Upper lobe of left lung (tissue), 6 donors: Measurements from ENCODE around the gene ZNF629. TPM values are rescaled to one million over a fixed set of nuclear protein-coding genes. Genes with fewer than 3 reads are reported as not detected.

ENCODE experiments used
- ATAC-seq, 2 donors: fragments of 200-7000 bp; cut with Tn5 transposase; one replicate each; pipeline ENCODE4 v1.9.1; 2022; ENCODE audit warnings: mild to moderate bottlenecking in 2 of 2, moderate library complexity in 2 of 2; ENCODE audit not compliant: low FRiP score in 2 of 2
- DNase-seq, 2 donors: peaks; one replicate each; pipeline ENCODE4 v3.0.0-alpha.2; 2019 to 2020
- H3K27ac ChIP-seq, 4 donors: fragments of 200-600 bp; sonication (generic); one replicate each; pipeline ENCODE4 v1.5.1; 2016 to 2019
- H3K27me3 ChIP-seq, 4 donors: fragments of 200-600 bp; sonication (generic); one replicate each; pipeline ENCODE4 v1.5.1; 2017 to 2019
- H3K36me3 ChIP-seq, 4 donors: fragments of 200-600 bp; sonication (generic); one replicate each; pipeline ENCODE4 v1.5.1; 2016 to 2019
- H3K4me1 ChIP-seq, 4 donors: fragments of 200-600 bp; sonication (generic); one replicate each; pipeline ENCODE4 v1.5.1; 2018 to 2019
- H3K4me3 ChIP-seq, 4 donors: fragments of 200-600 bp; sonication (generic); one replicate each; pipeline ENCODE4 v1.5.1; 2017 to 2019; ENCODE audit warnings: mild to moderate bottlenecking in 2 of 4, moderate library complexity in 1 of 4
- H3K9me3 ChIP-seq, 4 donors: fragments of 200-600 bp; sonication (generic); one replicate each; pipeline ENCODE4 v1.5.1; 2018 to 2019
- EP300 ChIP-seq, 4 donors: sonication (generic); formaldehyde crosslinking; IDR thresholded peaks; one replicate each; pipeline ENCODE4 v1.5.1; 2017; ENCODE audit warnings: antibody characterized with exemption in 4 of 4, control low read depth in 2 of 4
- POLR2A ChIP-seq, 4 donors: fragments of 450-650 bp; IDR thresholded peaks; one replicate each; pipeline ENCODE4 v1.5.1; 2016 to 2017; ENCODE audit warnings: antibody characterized with exemption in 4 of 4, mild to moderate bottlenecking in 2 of 4
- POLR2AphosphoS5 ChIP-seq, 2 donors: sonication (generic); formaldehyde crosslinking; IDR thresholded peaks; one replicate each; pipeline ENCODE4 v1.5.1; 2017; ENCODE audit warnings: antibody characterized with exemption in 2 of 2
- WGBS, 2 donors: methylation state at CpG; one replicate each; pipeline ENCODE4 v1.1.5; 2017 to 2018; 5-methylcytosine and 5-hydroxymethylcytosine counted together
- total RNA-seq, 6 donors: library from RNA; depleted of rRNA in 4 of 6; stranded (reverse); fragments of >200 nt in 4 of 6; gene quantifications; one replicate each; pipeline versions ENCODE4 v1.1.0 to v1.2.1, GENCODE V29; 2016 to 2021
- TF ChIP-seq, protein P1 (sequence below), 6 experiments: fragments of 450-650 bp in 4 of 6; fragments of 200-600 bp in 2 of 6; sonication (generic) in 2 of 6; IDR thresholded peaks; one replicate each; pipeline ENCODE4 v1.5.1; 2016 to 2019; ENCODE audit warnings: antibody characterized with exemption in 6 of 6
- donor health status: DM: no; HTN: no; CAD: no; lungs with moderate emphysema.
- donor health status: DM: no; HTN: yes; CAD: no; lungs with severe emphysema.

ZNF629 gene
- total RNA-seq, 6 donors from 2014 or later: 13.1 to 32.5 (median 14.8) TPM

DNA sequence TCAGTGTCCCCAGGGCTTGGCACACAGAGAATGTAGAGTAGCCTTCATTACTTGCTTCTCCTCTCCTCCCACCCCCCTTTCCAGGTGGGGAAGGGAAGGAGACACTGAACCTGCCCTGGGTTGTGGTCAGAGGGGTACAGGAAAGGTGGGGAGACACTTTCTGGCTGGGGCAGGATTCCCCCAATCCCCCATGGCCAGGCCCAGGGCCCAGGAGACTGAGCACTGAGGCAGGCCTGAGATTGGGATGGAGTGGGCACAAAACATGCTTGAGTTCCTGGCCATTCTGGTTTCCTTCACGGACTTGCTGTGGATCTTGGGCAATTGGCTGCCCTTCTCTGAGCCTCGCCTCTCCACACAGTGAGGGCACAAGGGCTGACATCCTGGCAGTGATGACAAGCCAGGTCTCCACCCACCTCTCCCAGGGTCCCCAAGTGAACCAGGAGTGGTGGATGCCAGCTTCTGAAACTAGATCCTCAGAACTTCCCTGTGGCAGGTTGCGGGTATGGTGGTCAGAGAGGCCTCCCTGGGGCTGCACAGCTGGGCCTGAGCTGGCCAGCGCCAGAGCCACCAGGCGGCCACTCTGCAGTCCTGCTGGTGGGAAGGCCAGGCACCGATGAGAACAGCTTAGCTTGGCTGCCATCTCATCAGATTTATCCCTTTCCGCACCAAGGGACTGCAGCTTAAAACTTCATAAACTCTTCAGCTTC, 9.3 kb downstream of the ZNF629 start:
- DNase-seq (peak in 1 of 2 donors; percentile 56), ATAC-seq (no peak)
- peaks cover 11 to 34% (median 19%) of the 10 kb centered on the region in 4 donors for H3K4me1 ChIP-seq
- H3K9me3 ChIP-seq: no peaks in the 10 kb centered on the region
- 82 to 84% methylated on average over 4 to 7 of the region's 7 CpGs for WGBS, 2 donors
- H3K27ac ChIP-seq: no peak overlapping the region
- H3K4me3 ChIP-seq: no peak overlapping the region
- H3K36me3 ChIP-seq: peaks cover 6 to 32% (median 24%) of the 10 kb centered on the region in 4 donors
- TF ChIP-seq, protein P1, sequence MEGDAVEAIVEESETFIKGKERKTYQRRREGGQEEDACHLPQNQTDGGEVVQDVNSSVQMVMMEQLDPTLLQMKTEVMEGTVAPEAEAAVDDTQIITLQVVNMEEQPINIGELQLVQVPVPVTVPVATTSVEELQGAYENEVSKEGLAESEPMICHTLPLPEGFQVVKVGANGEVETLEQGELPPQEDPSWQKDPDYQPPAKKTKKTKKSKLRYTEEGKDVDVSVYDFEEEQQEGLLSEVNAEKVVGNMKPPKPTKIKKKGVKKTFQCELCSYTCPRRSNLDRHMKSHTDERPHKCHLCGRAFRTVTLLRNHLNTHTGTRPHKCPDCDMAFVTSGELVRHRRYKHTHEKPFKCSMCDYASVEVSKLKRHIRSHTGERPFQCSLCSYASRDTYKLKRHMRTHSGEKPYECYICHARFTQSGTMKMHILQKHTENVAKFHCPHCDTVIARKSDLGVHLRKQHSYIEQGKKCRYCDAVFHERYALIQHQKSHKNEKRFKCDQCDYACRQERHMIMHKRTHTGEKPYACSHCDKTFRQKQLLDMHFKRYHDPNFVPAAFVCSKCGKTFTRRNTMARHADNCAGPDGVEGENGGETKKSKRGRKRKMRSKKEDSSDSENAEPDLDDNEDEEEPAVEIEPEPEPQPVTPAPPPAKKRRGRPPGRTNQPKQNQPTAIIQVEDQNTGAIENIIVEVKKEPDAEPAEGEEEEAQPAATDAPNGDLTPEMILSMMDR (IDR thresholded peaks at IDR 0.05): no peak
- TF ChIP-seq EP300 (IDR thresholded peaks at IDR 0.05): no peak
- TF ChIP-seq POLR2A (IDR thresholded peaks at IDR 0.05): no peak
- no peak for TF ChIP-seq POLR2AphosphoS5 (IDR thresholded peaks at IDR 0.05)
- no peaks in the 10 kb centered on the region for H3K27me3 ChIP-seq

DNA sequence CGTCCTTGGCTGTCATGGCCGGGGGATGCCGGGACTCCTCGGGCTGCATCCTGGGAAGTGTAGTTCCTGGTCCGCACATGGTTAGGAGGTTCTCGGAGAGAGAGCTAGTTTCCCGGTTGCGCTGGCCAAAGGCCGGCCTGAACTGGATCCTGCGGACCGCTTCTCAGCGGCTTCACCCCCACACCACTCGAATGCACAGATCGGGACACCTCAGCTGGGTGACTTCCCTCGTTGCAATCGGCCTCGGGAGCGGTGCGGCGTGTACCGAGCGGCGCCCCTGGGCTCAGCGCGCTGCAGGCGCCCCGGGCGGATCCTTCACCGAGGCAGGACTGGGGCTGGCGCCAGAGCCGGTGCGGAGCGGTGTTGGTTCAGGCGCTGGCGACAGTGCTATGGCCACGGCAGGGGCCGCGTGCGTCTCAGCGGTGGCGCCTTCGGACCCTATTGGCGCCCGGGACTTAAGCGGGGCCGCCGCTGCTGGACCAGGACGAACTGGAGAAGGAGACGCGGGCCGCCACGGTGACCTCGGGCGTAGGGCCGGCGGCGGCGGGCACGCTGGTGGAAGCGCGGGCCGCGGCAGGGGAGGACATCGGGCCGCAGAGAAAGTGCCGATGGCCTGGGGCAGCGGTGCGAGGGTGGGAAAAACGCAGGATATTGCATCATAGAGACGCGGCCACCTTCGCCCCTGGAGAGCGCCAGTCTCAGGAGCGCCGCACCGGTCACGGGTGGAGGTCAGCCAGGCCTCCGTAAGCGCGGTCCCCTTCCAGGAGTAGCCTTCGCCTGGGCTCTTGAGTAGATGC, 11.4 kb downstream of the ZNF629 start:
- H3K27ac ChIP-seq: peak overlapping the region; percentile 74 to 79 (median 77)
- H3K4me3 ChIP-seq: peak overlapping the region; percentile 39 to 86 (median 70)
- H3K27me3 ChIP-seq: no peaks in the 10 kb centered on the region
- ATAC-seq (peak; percentile 88 to 93), DNase-seq (peak; percentile 88 to 92)
- peaks cover 17 to 41% (median 34%) of the 10 kb centered on the region in 4 donors for H3K36me3 ChIP-seq
- peaks cover 11 to 33% (median 19%) of the 10 kb centered on the region in 4 donors for H3K4me1 ChIP-seq
- peak in 1 of 4 donors; percentile 67 for TF ChIP-seq POLR2A (IDR thresholded peaks at IDR 0.05)
- TF ChIP-seq EP300 (IDR thresholded peaks at IDR 0.05): peak in 1 of 4 donors; percentile 24
- peak; percentile 26 to 51 for TF ChIP-seq POLR2AphosphoS5 (IDR thresholded peaks at IDR 0.05)
- TF ChIP-seq, protein P1 (IDR thresholded peaks at IDR 0.05): peak in 1 of 6 experiments; percentile 15
- 0% methylated on average over 31 to 45 of the region's 81 CpGs for WGBS, 2 donors
- no peaks in the 10 kb centered on the region for H3K9me3 ChIP-seq

DNA sequence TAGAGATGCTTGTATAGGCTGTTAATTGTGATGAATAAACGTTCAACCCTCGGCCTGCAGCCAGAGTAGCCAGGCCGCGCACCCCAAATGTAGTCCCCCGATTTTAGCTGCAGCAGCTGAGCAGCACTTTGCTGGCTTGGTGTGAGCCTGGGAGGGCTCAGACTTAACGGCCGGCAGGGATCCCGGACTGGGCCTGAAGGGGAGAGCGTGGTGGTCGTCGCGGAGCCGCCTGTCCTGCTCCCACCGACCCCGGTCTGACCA, 11.9 kb downstream of the ZNF629 start:
- no peak for ATAC-seq
- Histone ChIP-seq H3K27me3 (no peaks in the 10 kb centered on the region), H3K4me3 (peak overlapping the region; percentile 39 to 86 (median 70)), H3K27ac (peak overlapping the region; percentile 74 to 79 (median 77)), H3K36me3 (peaks cover 22 to 46% (median 39%) of the 10 kb centered on the region in 4 donors), H3K4me1 (peaks cover 11 to 29% (median 19%) of the 10 kb centered on the region in 4 donors), H3K9me3 (no peaks in the 10 kb centered on the region)
- DNase-seq: no peak
- 0 to 44% methylated on average over 2 to 4 of the region's 15 CpGs for WGBS, 2 donors
- TF ChIP-seq EP300 (IDR thresholded peaks at IDR 0.05): no peak
- TF ChIP-seq, protein P1 (IDR thresholded peaks at IDR 0.05): peak in 1 of 6 experiments; percentile 5
- no peak for TF ChIP-seq POLR2AphosphoS5 (IDR thresholded peaks at IDR 0.05)
- no peak for TF ChIP-seq POLR2A (IDR thresholded peaks at IDR 0.05)

DNA sequence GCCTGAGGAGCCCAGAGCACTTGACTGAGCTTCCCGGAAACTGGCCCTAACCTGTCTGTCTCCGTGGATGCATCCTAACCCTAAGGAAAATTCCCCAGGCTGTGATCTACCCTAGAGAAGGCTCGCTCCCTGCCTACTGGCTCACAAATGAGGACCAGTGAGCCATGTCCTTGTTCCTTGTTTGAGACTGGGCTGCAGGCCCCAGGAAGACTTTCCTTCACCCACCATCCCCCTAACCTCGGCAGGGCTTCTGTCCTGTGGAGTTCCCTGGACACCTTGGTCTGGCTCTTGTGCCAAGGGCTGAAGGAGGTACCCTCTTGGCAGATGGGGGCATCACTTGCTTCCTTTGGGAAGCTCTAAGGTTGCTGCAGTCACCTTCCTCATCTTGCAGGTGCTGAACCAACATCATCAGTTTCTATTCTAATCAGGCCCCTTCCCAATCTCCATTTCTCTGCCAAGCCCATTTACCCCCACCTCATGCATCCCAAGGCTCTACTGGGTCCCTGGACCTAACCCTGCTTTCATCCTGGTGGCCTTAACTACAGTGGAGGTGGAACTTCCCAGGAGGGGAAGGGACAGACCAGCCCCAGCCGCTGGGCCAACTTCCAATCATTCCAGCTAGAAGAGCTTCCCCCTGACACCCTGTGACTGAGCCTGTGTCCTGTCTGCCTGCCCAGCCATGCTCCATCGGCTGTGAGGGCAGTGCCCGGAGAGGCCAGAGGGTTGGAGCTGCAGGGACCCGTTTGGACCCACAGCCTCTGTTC, 12.5 kb downstream of the ZNF629 start:
- peak overlapping the region; percentile 74 to 79 (median 77) for H3K27ac ChIP-seq
- peak overlapping the region; percentile 39 to 86 (median 70) for H3K4me3 ChIP-seq
- DNase-seq (no peak), ATAC-seq (peak; percentile 3 to 4)
- no peaks in the 10 kb centered on the region for H3K27me3 ChIP-seq
- no peaks in the 10 kb centered on the region for H3K9me3 ChIP-seq
- H3K36me3 ChIP-seq: peaks cover 25 to 51% (median 44%) of the 10 kb centered on the region in 4 donors
- H3K4me1 ChIP-seq: peaks cover 11 to 29% (median 19%) of the 10 kb centered on the region in 4 donors
- 66 to 81% methylated on average over 5 to 8 of the region's 8 CpGs for WGBS, 2 donors
- TF ChIP-seq POLR2A (IDR thresholded peaks at IDR 0.05) (no peak), POLR2AphosphoS5 (IDR thresholded peaks at IDR 0.05) (no peak), EP300 (IDR thresholded peaks at IDR 0.05) (no peak)
- TF ChIP-seq, protein P1 (IDR thresholded peaks at IDR 0.05): no peak
